ENCODE measurements around the gene PLB1. TPM values are rescaled to one million over a fixed set of nuclear protein-coding genes. Genes with fewer than 3 reads are reported as not detected.

The PLB1 gene
- total and polyA plus RNA-seq, 2 experiments from 2014 or later: 0.06 to 0.21 TPM

DNA sequence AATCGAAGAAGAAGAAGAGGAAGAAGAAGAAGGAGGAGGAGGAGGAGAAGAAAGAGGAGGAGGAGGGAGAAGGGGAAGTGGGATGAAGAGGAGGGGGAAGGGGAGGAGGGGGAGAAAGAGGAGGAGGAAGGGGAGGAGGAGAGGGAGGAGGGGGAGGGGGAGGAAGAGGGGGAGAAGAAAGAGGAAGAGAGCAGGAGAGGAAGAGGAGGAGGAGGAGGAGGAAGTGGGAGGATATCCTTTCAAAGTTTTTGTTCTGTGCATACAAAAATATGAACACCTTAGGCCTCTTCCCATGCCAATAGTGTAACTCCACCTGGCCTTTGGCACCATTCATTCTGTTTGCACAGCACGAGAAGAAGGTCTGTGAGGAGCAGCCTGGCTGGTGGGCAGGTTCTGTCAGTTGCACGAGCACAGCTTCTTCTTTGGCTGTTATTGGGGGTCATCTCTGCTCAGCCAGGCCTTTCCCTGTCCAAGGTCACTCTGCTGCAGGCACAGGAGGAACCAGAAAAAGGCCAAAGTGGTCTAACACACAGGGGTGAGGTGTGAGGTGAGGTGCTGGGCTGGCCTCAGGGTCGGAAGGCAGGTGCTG lies 25.8 kb upstream of the PLB1 start:
- TF ChIP-seq, protein P1, sequence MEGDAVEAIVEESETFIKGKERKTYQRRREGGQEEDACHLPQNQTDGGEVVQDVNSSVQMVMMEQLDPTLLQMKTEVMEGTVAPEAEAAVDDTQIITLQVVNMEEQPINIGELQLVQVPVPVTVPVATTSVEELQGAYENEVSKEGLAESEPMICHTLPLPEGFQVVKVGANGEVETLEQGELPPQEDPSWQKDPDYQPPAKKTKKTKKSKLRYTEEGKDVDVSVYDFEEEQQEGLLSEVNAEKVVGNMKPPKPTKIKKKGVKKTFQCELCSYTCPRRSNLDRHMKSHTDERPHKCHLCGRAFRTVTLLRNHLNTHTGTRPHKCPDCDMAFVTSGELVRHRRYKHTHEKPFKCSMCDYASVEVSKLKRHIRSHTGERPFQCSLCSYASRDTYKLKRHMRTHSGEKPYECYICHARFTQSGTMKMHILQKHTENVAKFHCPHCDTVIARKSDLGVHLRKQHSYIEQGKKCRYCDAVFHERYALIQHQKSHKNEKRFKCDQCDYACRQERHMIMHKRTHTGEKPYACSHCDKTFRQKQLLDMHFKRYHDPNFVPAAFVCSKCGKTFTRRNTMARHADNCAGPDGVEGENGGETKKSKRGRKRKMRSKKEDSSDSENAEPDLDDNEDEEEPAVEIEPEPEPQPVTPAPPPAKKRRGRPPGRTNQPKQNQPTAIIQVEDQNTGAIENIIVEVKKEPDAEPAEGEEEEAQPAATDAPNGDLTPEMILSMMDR (conservative IDR thresholded peaks at IDR 0.05; ENCODE audit: low read depth in 2 of 2): no peak
- TF ChIP-seq, protein P2, sequence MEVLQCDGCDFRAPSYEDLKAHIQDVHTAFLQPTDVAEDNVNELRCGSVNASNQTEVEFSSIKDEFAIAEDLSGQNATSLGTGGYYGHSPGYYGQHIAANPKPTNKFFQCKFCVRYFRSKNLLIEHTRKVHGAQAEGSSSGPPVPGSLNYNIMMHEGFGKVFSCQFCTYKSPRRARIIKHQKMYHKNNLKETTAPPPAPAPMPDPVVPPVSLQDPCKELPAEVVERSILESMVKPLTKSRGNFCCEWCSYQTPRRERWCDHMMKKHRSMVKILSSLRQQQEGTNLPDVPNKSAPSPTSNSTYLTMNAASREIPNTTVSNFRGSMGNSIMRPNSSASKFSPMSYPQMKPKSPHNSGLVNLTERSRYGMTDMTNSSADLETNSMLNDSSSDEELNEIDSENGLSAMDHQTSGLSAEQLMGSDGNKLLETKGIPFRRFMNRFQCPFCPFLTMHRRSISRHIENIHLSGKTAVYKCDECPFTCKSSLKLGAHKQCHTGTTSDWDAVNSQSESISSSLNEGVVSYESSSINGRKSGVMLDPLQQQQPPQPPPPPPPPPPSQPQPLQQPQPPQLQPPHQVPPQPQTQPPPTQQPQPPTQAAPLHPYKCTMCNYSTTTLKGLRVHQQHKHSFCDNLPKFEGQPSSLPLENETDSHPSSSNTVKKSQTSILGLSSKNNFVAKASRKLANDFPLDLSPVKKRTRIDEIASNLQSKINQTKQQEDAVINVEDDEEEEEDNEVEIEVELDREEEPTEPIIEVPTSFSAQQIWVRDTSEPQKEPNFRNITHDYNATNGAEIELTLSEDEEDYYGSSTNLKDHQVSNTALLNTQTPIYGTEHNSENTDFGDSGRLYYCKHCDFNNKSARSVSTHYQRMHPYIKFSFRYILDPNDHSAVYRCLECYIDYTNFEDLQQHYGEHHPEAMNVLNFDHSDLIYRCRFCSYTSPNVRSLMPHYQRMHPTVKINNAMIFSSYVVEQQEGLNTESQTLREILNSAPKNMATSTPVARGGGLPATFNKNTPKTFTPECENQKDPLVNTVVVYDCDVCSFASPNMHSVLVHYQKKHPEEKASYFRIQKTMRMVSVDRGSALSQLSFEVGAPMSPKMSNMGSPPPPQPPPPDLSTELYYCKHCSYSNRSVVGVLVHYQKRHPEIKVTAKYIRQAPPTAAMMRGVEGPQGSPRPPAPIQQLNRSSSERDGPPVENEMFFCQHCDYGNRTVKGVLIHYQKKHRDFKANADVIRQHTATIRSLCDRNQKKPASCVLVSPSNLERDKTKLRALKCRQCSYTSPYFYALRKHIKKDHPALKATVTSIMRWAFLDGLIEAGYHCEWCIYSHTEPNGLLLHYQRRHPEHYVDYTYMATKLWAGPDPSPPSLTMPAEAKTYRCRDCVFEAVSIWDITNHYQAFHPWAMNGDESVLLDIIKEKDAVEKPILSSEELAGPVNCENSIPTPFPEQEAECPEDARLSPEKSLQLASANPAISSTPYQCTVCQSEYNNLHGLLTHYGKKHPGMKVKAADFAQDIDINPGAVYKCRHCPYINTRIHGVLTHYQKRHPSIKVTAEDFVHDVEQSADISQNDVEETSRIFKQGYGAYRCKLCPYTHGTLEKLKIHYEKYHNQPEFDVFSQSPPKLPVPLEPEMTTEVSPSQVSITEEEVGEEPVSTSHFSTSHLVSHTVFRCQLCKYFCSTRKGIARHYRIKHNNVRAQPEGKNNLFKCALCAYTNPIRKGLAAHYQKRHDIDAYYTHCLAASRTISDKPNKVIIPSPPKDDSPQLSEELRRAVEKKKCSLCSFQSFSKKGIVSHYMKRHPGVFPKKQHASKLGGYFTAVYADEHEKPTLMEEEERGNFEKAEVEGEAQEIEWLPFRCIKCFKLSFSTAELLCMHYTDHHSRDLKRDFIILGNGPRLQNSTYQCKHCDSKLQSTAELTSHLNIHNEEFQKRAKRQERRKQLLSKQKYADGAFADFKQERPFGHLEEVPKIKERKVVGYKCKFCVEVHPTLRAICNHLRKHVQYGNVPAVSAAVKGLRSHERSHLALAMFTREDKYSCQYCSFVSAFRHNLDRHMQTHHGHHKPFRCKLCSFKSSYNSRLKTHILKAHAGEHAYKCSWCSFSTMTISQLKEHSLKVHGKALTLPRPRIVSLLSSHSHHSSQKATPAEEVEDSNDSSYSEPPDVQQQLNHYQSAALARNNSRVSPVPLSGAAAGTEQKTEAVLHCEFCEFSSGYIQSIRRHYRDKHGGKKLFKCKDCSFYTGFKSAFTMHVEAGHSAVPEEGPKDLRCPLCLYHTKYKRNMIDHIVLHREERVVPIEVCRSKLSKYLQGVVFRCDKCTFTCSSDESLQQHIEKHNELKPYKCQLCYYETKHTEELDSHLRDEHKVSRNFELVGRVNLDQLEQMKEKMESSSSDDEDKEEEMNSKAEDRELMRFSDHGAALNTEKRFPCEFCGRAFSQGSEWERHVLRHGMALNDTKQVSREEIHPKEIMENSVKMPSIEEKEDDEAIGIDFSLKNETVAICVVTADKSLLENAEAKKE (CRISPR knock-in tag; IDR thresholded peaks at IDR 0.05): no peak
- TF ChIP-seq, protein P3, sequence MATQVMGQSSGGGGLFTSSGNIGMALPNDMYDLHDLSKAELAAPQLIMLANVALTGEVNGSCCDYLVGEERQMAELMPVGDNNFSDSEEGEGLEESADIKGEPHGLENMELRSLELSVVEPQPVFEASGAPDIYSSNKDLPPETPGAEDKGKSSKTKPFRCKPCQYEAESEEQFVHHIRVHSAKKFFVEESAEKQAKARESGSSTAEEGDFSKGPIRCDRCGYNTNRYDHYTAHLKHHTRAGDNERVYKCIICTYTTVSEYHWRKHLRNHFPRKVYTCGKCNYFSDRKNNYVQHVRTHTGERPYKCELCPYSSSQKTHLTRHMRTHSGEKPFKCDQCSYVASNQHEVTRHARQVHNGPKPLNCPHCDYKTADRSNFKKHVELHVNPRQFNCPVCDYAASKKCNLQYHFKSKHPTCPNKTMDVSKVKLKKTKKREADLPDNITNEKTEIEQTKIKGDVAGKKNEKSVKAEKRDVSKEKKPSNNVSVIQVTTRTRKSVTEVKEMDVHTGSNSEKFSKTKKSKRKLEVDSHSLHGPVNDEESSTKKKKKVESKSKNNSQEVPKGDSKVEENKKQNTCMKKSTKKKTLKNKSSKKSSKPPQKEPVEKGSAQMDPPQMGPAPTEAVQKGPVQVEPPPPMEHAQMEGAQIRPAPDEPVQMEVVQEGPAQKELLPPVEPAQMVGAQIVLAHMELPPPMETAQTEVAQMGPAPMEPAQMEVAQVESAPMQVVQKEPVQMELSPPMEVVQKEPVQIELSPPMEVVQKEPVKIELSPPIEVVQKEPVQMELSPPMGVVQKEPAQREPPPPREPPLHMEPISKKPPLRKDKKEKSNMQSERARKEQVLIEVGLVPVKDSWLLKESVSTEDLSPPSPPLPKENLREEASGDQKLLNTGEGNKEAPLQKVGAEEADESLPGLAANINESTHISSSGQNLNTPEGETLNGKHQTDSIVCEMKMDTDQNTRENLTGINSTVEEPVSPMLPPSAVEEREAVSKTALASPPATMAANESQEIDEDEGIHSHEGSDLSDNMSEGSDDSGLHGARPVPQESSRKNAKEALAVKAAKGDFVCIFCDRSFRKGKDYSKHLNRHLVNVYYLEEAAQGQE (IDR thresholded peaks at IDR 0.05; ENCODE audit: unreplicated experiment): no peak
- TF ChIP-seq CREB1 (CRISPR knock-in tag; IDR thresholded peaks at IDR 0.05; ENCODE audit: low read depth) (no peak), NANOG (IDR thresholded peaks at IDR 0.05; ENCODE audit: borderline replicate concordance) (no peak), EZH2phosphoT487 (IDR thresholded peaks at IDR 0.05; ENCODE audit: unreplicated experiment) (no peak), EZH2 (IDR thresholded peaks at IDR 0.05; ENCODE audit: low read depth, unreplicated experiment) (no peak), JUNB (IDR thresholded peaks at IDR 0.05; ENCODE audit: unreplicated experiment) (no peak), STAT1 (IDR thresholded peaks at IDR 0.05; ENCODE audit: unreplicated experiment) (no peak)
- Mint-ChIP-seq H3K9me3 (peaks cover 11% of the 10 kb centered on the region), H3K27me3 (ENCODE audit: insufficient read depth, low read depth, poor library complexity) (peaks cover 4% of the 10 kb centered on the region)

More for the DNA sequence above, 25.8 kb upstream of the PLB1 start:
- Histone ChIP-seq H3K27ac (ENCODE audit: low read depth) (no peak overlapping the region), H2AFZ (no peak overlapping the region), H3K36me3 (ENCODE audit: insufficient read depth) (no peaks in the 10 kb centered on the region), H3K9me2 (ENCODE audit: insufficient read depth) (peaks cover 5% of the 10 kb centered on the region; the same call in 1 of the 2 replicates), H4K20me1 (replicated peaks; ENCODE audit: insufficient read depth) (no peaks in the 10 kb centered on the region), H3K4me3 (no peak overlapping the region), H3K4me2 (no peak overlapping the region), H3F3A (replicated peaks; ENCODE audit: low read depth) (no peaks in the 10 kb centered on the region), H3K27me3 (ENCODE audit: insufficient read depth) (no peaks in the 10 kb centered on the region), H3K79me2 (replicated peaks; ENCODE audit: insufficient read depth) (no peaks in the 10 kb centered on the region), H3K4me1 (ENCODE audit: insufficient read depth) (no peaks in the 10 kb centered on the region)
- Mint-ChIP-seq H3K4me1 (no peaks in the 10 kb centered on the region; the same call in 2 of the 3 replicates), H3K27ac (no peak overlapping the region), H3K4me3 (no peak overlapping the region), H3K36me3 (ENCODE audit: low read depth) (no peaks in the 10 kb centered on the region; the same call in 1 of the 3 replicates)
- no peak for DNase-seq (ENCODE audit: low spot score)
- ATAC-seq: no peak
